Astrocyte (in vitro differentiated cells and primary cell): ENCODE measurements around the gene HECW1.

Experiments
- EZH2 ChIP-seq: IDR thresholded peaks from 2 replicates; pipeline ENCODE4 v1.6.1; 2012; ENCODE audit warnings: mild to moderate bottlenecking, low read length, inconsistent platforms; ENCODE audit not compliant: insufficient read depth
- TF ChIP-seq, protein P1 (sequence below): IDR thresholded peaks from 2 replicates; pipeline ENCODE4 v1.5.1; 2011; ENCODE audit warnings: low read depth, mild to moderate bottlenecking, inconsistent platforms, low read length, moderate library complexity; ENCODE audit not compliant: insufficient read depth

- TF ChIP-seq EZH2: no peak
- TF ChIP-seq, protein P1, sequence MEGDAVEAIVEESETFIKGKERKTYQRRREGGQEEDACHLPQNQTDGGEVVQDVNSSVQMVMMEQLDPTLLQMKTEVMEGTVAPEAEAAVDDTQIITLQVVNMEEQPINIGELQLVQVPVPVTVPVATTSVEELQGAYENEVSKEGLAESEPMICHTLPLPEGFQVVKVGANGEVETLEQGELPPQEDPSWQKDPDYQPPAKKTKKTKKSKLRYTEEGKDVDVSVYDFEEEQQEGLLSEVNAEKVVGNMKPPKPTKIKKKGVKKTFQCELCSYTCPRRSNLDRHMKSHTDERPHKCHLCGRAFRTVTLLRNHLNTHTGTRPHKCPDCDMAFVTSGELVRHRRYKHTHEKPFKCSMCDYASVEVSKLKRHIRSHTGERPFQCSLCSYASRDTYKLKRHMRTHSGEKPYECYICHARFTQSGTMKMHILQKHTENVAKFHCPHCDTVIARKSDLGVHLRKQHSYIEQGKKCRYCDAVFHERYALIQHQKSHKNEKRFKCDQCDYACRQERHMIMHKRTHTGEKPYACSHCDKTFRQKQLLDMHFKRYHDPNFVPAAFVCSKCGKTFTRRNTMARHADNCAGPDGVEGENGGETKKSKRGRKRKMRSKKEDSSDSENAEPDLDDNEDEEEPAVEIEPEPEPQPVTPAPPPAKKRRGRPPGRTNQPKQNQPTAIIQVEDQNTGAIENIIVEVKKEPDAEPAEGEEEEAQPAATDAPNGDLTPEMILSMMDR: no peak
Observed at GRCh38 chr7:43554423-43554822, 442.0 kb downstream of the HECW1 start.
